Fibroblast of mammary gland (primary cell): ENCODE data around the gene AKAP13.

Experiments used
- DNase-seq: peaks from one replicate; pipeline ENCODE4 v3.0.0-alpha.2; 2010; ENCODE audit warnings: low read depth
- H3K4me3 ChIP-seq: 2 replicates; pipeline ENCODE4 v1.5.1; 2011; ENCODE audit warnings: low read depth, mild to moderate bottlenecking, low read length, moderate library complexity; ENCODE audit not compliant: control insufficient read depth
- TF ChIP-seq, protein P1 (sequence below): conservative IDR thresholded peaks from 2 replicates; pipeline ENCODE4 v1.5.1; 2011; ENCODE audit warnings: low read depth, low read length, inconsistent platforms; ENCODE audit not compliant: control insufficient read depth, insufficient read depth

Gene AKAP13

DNA sequence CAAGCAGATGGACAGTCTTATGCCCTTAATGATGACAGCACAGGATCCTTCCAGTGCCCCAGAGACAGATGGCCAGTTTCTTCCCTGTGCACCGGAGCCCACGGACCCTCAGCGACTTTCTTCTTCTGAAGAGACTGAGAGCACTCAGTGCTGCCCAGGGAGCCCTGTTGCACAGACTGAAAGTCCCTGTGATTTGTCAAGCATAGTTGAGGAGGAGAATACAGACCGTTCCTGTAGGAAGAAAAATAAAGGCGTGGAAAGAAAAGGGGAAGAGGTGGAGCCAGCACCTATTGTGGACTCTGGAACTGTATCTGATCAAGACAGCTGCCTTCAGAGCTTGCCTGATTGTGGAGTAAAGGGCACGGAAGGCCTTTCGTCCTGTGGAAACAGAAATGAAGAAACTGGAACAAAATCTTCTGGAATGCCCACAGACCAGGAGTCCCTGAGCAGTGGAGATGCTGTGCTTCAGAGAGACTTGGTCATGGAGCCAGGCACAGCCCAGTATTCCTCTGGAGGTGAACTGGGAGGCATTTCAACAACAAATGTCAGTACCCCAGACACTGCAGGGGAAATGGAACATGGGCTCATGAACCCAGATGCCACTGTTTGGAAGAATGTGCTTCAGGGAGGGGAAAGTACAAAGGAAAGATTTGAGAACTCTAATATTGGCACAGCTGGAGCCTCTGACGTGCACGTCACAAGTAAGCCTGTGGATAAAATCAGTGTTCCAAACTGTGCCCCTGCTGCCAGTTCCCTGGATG lies 198.7 kb downstream of the AKAP13 start:
- no peak for DNase-seq
- TF ChIP-seq, protein P1, sequence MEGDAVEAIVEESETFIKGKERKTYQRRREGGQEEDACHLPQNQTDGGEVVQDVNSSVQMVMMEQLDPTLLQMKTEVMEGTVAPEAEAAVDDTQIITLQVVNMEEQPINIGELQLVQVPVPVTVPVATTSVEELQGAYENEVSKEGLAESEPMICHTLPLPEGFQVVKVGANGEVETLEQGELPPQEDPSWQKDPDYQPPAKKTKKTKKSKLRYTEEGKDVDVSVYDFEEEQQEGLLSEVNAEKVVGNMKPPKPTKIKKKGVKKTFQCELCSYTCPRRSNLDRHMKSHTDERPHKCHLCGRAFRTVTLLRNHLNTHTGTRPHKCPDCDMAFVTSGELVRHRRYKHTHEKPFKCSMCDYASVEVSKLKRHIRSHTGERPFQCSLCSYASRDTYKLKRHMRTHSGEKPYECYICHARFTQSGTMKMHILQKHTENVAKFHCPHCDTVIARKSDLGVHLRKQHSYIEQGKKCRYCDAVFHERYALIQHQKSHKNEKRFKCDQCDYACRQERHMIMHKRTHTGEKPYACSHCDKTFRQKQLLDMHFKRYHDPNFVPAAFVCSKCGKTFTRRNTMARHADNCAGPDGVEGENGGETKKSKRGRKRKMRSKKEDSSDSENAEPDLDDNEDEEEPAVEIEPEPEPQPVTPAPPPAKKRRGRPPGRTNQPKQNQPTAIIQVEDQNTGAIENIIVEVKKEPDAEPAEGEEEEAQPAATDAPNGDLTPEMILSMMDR: no peak
- H3K4me3 ChIP-seq: no peak overlapping the region

DNA sequence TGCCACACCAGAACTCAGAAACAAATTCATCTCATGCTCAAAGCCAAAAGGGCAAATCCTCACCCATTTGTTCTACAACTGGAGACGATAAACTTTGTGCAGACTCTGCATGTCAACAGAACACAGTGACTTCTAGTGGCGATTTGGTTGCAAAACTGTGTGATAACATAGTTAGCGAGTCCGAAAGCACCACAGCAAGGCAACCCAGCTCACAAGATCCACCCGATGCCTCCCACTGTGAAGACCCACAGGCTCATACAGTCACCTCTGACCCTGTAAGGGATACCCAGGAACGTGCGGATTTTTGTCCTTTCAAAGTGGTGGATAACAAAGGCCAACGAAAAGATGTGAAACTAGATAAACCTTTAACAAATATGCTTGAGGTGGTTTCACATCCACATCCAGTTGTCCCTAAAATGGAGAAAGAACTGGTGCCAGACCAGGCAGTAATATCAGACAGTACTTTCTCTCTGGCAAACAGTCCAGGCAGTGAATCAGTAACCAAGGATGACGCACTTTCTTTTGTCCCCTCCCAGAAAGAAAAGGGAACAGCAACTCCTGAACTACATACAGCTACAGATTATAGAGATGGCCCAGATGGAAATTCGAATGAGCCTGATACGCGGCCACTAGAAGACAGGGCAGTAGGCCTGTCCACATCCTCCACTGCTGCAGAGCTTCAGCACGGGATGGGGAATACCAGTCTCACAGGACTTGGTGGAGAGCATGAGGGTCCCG lies 199.7 kb downstream of the AKAP13 start:
- TF ChIP-seq, protein P1: no peak
- no peak overlapping the region for H3K4me3 ChIP-seq
- peak; percentile 86 for DNase-seq

DNA sequence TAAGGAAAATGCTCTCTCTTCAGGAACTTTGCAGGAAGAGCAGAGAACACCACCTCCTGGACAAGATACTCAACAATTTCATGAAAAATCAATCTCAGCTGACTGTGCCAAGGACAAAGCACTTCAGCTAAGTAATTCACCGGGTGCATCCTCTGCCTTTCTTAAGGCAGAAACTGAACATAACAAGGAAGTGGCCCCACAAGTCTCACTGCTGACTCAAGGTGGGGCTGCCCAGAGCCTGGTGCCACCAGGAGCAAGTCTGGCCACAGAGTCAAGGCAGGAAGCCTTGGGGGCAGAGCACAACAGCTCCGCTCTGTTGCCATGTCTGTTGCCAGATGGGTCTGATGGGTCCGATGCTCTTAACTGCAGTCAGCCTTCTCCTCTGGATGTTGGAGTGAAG lies 200.5 kb downstream of the AKAP13 start:
- peak; percentile 11 for DNase-seq
- TF ChIP-seq, protein P1: no peak
- no peak overlapping the region for H3K4me3 ChIP-seq

DNA sequence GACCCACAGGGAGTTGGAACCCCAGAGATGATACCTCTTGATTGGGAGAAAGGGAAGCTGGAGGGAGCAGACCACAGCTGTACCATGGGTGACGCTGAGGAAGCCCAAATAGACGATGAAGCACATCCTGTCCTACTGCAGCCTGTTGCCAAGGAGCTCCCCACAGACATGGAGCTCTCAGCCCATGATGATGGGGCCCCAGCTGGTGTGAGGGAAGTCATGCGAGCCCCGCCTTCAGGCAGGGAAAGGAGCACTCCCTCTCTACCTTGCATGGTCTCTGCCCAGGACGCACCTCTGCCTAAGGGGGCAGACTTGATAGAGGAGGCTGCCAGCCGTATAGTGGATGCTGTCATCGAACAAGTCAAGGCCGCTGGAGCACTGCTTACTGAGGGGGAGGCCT lies 201.1 kb downstream of the AKAP13 start:
- H3K4me3 ChIP-seq: no peak overlapping the region
- DNase-seq: peak; percentile 28
- TF ChIP-seq, protein P1: no peak

DNA sequence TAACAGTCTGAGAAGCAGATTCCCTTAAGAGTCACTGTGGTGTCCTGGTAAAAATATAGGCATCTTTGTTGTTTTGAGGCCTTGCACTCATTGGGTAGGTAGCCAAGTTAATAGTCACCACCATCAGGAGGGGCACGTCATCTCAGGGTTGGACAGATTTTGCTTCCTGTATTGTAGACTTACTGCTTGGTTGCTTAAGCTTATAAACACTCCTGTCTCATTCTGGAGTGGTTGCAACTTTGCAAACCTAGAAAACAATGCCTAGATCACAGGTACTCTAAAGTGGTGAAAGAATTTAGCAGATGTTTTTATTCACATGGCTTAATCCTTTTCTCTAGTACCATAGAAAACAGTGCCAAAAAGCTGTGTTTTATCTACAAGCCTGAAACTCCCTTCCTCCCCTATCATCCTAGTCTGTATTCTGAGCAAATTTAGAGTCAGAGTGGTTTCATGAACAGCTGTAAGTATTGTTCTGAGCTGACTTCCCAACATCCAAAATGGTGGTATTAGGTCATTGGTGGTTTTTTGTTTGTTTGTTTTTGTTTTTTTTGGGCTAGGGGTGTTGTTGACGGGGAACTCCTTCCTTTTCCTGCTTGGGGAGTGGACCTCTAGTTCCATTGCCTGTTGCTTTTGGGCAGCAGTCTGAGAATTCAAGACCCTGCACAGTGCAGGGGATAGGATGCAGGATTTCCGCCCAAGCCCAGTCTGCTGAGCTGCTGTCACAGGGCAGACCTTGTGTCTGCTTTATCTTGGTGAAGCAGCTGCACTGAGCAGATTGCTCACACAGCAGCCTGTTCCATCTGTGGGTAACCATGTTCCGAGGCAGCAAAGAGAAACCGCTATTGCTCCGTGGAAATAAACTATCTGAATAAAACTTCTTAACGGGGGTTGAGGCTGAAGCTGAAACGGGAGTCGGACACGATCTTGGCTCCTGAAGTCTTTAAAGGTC lies 202.0 kb downstream of the AKAP13 start:
- TF ChIP-seq, protein P1: no peak
- DNase-seq: peak; percentile 89
- peak overlapping the region; percentile 2 for H3K4me3 ChIP-seq

DNA sequence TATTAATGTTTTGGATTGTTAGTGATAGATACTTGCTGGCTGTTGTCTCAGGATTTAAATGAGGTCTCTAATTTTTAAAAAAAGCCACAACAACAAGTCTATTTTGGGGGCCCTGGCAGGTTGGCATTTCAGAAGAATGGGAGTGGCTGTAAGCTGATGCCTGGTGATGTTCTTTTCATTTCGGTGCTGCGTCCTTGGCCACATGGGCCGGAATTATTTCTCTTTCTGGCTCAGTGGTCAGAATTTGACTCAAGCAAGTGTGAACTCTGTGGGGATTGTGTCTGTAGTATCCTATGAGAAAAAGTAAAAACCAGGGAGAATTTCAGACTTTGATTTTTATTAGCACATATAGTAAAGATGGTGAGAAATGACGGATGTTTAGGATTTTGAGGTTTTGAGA lies 203.0 kb downstream of the AKAP13 start:
- DNase-seq: peak; percentile 34
- no peak overlapping the region for H3K4me3 ChIP-seq
- TF ChIP-seq, protein P1: no peak
